ENCODE results near the gene KRT20.

GRCh38 chr17:40873801-40874200 lies 11.2 kb downstream of the KRT20 start:
- TF ChIP-seq POLR2A (IDR thresholded peaks at IDR 0.05) (no peak), CTCF (IDR thresholded peaks at IDR 0.05) (no peak), EP300 (IDR thresholded peaks at IDR 0.05; ENCODE audit: low read depth) (no peak), POLR2AphosphoS5 (IDR thresholded peaks at IDR 0.05) (no peak)
